HUDEP-2 (cell line): ENCODE results near the gene SLC4A2.
"Not testable (repeated sequence)": the region's sequence is repeated elsewhere in the genome, so short reads cannot be mapped to it uniquely, and the experiment has no call there.

Source experiments
- DNase-seq, 76 experiments: peaks; one replicate each; lab custom pipeline; 2025; ENCODE audit not compliant: unreplicated experiment in 76 of 76; lab: John Stamatoyannopoulos, UW

Gene SLC4A2, protein sequence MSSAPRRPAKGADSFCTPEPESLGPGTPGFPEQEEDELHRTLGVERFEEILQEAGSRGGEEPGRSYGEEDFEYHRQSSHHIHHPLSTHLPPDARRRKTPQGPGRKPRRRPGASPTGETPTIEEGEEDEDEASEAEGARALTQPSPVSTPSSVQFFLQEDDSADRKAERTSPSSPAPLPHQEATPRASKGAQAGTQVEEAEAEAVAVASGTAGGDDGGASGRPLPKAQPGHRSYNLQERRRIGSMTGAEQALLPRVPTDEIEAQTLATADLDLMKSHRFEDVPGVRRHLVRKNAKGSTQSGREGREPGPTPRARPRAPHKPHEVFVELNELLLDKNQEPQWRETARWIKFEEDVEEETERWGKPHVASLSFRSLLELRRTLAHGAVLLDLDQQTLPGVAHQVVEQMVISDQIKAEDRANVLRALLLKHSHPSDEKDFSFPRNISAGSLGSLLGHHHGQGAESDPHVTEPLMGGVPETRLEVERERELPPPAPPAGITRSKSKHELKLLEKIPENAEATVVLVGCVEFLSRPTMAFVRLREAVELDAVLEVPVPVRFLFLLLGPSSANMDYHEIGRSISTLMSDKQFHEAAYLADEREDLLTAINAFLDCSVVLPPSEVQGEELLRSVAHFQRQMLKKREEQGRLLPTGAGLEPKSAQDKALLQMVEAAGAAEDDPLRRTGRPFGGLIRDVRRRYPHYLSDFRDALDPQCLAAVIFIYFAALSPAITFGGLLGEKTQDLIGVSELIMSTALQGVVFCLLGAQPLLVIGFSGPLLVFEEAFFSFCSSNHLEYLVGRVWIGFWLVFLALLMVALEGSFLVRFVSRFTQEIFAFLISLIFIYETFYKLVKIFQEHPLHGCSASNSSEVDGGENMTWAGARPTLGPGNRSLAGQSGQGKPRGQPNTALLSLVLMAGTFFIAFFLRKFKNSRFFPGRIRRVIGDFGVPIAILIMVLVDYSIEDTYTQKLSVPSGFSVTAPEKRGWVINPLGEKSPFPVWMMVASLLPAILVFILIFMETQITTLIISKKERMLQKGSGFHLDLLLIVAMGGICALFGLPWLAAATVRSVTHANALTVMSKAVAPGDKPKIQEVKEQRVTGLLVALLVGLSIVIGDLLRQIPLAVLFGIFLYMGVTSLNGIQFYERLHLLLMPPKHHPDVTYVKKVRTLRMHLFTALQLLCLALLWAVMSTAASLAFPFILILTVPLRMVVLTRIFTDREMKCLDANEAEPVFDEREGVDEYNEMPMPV

DNA sequence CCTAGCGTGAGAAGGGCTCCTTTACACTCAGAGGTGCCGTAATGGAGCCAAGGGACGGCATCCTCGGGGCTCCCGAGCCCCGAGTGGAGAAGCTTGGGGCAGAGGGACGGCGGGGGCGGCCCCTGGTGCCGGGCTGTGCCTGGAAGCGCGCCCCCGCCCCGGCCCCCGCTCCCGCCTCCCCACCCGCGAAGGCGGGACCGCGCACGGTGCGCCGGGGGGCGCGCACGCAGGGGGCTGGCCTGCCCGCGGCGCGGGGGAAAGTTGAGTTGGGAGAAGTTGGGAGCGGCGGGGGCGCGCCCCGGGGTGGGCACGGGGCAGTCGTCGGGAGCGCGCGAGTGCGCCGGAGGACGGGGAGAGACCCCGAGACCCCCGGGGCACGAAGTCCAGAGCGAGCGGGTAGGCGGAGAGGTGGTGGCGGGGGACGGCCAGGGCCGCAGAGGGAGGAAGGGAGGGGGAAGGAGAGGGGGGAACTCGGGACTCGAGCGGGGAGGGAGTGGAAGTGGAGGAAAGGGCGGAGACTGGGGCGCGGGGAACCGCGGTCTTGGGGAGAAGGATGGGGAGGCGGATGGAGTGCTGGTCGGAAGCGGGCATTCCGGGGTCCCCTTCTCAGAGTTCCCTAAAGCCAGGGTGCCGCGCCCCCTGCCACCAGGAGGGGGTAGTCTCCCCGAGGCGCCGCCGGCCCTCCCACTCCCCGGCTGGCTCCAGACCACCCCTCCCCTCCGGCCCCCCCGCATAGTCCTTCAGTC is at the start of gene SLC4A2:
SLC4A2 (plus strand) TSS at position 223 of the 746 bp plus-strand sequence. CDS start 2,399 bp downstream, outside the sequence.
- DNase-seq = peak in 51 of 76 experiments; percentile 12 to 71 (median 48)

DNA sequence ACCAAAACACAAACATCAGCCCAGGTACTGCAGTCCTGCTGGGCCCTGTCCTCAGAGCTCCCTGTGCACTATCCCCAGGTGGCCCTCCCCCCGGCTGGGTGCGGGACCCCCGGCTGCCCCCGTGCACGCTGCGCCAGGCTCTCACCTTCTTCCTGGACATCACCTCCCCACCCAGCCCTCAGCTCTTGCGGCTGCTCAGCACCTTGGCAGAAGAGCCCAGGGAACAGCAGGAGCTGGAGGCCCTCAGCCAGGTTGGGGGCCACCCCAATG is 49.4 kb upstream of the SLC4A2 start:
- DNase-seq = no peak

DNA sequence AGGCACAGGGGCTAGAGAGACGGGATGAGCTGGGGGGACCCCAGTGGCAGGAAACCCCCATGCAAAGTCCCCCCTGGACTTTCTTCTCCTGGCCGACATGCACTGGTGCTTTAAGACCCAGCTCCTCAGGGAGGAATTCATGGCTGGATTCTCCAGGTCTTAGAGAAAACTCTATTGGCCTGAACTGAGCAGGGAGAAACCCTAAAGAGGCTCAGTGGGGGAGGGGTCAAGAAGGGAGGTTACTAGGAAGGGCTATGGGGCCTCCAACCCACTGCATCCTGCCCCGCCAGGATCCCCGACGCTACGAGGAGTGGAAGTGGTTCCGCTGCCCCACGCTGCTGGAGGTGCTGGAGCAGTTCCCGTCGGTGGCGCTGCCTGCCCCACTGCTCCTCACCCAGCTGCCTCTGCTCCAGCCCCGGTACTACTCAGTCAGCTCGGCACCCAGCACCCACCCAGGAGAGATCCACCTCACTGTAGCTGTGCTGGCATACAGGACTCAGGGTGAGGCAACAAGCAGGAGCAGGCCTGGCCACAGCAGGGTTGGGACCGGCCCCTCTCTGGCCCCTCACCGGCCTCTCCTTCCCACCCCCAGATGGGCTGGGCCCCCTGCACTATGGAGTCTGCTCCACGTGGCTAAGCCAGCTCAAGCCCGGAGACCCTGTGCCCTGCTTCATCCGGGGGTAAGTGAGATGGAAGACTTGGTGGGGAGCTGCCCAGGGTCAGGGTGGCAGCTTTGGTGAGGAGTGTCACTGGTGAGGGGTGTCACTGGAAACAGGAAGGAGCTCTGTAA is 48.9 kb upstream of the SLC4A2 start:
- peak in 12 of 76 experiments; percentile 5 to 65 (median 45) for DNase-seq

DNA sequence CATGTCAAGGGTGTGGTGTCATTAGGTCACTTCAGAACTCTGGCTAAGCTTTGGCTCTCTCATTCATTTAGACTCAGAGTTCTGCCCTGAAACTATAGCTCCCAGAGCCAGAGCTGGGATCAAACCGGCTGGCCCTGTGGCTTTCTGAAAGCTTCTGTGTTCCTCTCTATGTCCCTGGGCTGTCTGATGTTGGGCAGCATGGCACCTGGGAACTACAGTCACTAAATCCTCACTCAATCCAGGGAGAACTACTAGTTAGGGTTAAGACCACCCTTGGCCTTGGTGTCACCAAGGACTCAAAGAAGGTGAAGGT is 48.3 kb upstream of the SLC4A2 start:
- peak in 5 of 76 experiments; percentile 13 to 43 (median 33) for DNase-seq

DNA sequence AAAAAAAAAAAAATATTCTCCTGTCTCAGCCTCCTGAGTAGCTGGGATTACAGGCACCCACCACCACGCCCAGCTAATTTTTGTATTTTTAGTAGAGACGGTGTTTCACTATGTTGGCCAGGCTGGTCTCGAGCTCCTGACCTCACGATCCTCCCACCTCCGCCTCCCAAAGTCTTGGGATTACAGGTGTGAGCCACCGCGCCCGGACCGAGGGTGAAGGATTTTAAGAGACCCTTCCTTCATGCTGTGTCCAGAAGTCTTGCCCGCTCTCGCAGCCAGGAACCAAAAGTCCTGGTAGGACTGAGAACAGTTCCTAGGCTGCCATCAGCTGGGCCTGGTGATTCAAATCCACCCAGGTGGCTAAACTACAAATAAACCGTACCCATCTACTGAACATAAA is 47.8 kb upstream of the SLC4A2 start:
- not testable (repeated sequence) for DNase-seq

DNA sequence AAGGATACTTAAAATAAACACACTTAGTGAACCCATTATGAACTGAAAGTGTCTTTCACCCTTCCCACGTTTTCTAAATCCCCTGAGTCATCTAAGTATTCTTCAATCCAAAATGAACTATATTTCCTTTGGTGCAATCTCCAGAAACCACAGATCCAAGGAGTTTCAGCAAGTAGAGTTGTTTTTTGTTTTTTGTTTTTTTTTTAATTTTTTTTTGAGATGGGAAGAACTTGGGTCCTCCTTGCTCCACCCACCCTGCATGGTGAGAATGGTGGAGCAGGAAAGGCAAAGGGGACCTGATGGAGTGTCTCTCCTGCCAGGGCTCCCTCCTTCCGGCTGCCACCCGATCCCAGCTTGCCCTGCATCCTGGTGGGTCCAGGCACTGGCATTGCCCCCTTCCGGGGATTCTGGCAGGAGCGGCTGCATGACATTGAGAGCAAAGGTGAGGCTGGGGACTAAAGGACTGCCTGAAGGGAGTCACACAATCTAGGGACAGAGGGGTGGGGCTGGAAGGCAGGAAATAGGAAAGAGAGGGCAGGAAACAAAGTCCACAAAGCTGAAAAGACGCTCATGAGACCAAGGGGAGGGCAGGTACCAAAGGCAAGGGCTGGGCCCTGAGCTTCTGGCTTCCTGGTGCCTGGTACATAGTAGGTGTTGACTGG is 47.2 kb upstream of the SLC4A2 start:
- DNase-seq = no peak

DNA sequence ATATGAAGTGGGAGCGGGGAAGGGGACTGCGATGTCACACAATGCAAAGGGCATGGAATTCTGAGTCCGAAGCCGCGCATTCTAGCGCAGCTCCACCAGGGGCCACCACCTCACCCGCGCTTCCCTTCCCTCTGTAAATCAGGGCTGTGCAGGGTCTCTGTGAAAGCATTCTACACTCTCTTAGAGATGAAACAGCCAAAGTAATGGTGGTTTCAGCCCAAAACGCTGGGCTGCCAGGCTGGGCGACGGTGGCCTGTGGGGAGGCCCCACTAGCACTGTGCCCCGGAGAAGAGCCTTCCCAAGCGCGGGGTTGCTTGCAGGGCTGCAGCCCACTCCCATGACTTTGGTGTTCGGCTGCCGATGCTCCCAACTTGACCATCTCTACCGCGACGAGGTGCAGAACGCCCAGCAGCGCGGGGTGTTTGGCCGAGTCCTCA is 46.5 kb upstream of the SLC4A2 start:
- peak in 29 of 76 experiments; percentile 9 to 56 (median 29) for DNase-seq

DNA sequence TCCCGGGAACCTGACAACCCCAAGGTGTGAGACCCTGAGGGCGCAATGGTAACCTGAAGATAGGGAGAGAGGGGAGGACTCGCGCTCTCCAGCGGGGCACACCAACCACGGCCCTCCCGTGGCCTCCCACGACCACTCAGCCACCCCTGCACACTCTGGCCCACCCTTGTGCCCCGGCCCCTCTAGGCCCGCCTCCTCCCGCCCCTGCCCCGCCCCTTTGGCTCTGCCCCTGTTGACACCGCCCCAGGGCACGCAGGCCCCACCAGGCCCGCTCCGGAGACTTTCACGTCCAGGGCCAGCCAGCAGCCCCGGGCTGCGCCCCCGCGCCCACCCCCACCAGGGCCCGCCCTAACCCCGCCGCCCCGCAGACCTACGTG is 46.0 kb upstream of the SLC4A2 start:
- DNase-seq = peak in 21 of 76 experiments; percentile 42 to 87 (median 72)

DNA sequence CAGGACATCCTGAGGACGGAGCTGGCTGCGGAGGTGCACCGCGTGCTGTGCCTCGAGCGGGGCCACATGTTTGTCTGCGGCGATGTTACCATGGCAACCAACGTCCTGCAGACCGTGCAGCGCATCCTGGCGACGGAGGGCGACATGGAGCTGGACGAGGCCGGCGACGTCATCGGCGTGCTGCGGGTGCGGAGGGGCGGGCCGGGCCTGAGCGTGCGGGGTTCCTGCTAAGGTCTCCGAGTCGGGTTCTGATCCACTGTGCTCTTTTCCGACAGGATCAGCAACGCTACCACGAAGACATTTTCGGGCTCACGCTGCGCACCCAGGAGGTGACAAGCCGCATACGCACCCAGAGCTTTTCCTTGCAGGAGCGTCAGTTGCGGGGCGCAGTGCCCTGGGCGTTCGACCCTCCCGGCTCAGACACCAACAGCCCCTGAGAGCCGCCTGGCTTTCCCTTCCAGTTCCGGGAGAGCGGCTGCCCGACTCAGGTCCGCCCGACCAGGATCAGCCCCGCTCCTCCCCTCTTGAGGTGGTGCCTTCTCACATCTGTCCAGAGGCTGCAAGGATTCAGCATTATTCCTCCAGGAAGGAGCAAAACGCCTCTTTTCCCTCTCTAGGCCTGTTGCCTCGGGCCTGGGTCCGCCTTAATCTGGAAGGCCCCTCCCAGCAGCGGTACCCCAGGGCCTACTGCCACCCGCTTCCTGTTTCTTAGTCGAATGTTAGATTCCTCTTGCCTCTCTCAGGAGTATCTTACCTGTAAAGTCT is 45.5 kb upstream of the SLC4A2 start:
- DNase-seq = peak in 74 of 76 experiments; percentile 20 to 94 (median 83)

DNA sequence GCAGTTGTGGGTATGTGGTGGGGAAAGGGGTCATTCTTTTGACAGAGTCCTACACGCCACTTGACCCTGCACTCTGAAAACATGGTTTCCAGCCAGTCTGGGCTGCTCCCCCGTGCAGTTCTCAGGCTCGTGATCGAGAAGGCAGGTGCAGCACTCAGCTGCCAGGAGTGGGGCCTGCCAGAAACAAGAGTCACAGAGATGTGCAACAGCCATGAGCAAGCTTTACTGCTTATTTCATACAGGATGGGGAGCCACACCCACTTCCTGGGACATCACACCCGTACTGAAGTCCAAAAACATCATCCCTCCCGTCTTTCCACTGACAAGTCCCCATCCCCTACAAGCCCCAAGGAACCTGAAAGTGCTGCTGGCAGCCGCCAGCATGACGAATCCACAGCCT is 44.4 kb upstream of the SLC4A2 start:
- DNase-seq = no peak

DNA sequence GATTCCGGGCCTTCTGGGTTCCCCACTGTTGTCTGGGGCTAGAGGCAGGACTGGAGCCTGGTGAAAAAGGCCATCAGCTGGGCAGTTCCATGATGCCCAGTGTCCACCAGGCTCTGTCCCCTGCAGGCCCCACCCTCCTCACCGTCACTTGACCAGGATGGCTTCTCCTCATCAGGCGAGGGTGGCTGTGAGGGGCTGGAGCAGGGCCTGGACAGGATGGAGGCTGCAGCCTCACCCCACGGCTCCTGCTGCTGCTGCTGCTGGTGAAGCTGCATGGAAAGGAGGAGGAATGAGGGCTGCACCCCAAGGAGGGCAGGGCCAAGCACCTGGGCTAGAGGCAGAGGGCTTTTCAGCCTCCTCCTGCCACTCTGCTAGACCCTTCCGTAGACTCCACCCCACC is 43.4 kb upstream of the SLC4A2 start:
- DNase-seq = no peak

DNA sequence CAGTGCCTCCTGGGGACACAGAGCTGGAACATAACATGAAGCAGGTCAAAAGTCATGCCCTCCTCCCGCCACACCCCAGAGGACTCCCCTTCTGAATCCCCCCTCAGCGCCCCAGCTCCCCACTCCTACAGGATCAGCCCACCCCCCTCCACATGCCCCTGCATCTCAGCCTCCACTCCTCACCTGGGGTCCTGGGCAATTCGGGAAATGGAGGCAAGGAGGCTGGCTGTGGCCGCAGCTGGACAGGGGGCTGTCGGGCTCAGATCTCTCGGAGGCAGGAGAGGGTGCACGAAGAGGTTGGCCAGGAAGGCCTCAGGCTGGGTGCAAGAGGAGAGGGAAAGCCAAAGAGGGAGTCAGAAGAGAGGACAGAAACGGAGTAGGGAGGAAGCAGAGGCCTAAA is 42.9 kb upstream of the SLC4A2 start:
- no peak for DNase-seq

DNA sequence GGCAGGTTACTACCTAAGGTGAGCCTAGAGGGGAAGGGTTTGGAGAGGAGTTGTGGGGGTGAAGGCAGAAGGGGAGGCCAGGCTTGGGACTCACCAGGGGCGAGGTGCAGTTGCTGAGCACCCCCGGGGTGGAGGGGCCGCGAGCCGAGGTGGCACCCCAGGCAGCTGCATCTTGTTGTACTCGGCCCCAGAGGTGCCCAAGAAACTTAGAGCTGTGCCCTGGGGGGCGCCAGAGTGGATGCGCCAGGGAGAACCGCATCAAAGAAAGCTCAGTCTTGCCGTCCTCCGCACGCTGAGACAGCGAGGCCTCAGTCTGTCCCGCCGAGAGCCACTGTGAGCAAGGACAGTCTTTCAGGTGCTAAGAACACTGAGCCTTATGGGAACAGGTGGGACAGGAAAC is 42.4 kb upstream of the SLC4A2 start:
- DNase-seq = no peak

DNA sequence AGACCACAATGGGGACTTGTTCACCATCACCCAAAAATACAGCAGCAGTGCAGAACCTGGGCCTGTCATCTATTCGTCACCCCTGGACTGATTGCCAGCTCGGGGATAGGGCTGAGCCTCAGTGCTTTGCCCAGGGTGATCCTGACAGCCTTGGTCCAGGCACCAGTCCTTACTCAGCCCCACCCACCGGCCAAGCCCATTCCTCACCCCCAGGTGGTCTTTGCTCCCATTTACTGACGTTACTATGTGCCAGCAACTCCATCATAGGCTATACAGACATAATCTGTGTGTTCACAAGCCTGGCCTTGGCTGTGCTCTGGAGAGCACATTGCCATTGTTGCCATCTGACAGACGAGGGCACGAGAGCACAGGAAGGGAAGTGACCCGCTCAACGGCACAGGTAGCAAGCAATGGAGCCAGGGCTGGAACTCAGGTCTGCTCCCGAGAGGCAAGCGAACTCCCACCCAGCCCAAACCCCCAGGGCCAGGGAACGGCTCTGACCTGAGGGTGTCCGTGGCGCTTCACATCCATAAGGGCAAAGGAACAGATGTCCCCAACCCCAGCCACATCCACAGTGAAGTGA is 41.9 kb upstream of the SLC4A2 start:
- peak in 15 of 76 experiments; percentile 11 to 63 (median 41) for DNase-seq

DNA sequence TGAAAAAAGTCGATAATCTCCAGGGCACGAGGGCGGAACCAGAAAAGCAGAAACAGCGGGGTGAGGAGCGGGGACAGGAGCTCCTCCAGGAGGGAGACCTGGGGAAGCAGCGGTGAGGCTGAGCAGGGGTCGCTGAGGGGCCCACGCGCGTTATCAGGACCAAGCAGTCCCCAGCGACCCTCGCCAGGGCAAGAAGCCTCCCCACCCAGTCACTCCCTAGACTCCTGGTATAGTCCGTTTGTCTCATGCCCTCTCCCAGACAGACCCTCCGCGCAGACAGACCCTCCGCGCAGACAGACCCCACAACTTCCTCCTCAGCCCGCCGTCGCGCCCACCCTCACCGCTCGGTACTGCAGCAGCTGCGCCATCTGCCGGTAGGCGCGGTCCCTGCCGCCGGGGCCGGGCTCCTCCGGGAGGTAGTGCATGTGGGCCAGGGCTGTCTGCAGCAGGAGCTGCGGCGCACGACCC is 41.4 kb upstream of the SLC4A2 start:
- DNase-seq = peak in 71 of 76 experiments; percentile 15 to 82 (median 66)

DNA sequence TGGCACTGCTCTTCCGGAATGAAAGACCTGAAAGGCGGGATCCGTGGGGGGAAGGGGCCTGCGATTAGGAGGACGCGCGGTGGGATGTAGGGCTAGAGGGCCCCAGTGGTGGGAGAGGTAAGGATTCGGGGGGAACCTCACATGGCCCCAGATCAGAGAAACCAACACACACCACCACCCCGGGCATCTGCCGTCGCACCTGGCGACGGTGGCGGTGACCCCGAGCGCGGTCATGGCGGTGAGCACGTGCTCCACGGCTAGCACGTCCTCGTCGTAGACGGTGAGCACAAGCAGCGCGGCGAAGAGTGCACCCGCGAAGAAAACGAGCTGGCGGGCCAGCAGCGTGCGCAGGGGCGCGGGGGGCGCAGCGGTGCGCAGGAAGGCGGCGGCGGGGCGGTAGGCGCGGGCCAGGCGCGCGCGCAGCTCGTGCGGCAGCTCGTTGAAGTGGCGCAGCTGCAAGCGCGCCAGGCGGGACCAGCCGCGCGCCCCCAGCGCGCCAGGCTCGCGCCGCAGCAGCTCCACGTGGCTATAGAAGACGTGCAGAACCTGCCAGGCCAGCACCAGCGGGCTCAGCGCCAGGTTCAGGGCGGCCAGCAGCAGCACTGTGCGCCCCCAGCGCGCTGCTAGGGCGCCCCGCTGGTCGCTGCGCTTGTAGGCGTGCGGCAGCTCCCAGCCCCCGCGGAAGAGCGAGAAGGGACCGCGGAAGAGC is 40.8 kb upstream of the SLC4A2 start:
- peak in 66 of 76 experiments; percentile 10 to 72 (median 52) for DNase-seq

DNA sequence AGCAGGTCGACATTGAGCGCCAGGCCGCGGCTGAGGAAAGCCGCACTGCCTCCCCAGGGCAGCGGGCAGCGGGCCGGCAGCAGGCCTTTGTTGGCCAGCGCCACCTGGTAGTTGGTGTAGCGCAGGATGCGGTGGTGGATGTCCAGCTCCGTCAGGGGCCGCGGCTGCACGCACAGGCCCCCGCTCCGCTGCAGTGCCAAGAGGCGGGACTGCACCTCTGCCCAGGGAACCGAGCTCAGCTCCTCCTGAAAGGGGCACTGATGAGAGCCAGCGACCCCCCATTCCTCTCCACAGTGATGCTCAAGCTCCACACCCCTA is 40.3 kb upstream of the SLC4A2 start:
- no peak for DNase-seq
